Measurements from ENCODE around the gene PPP6C. TPM values are rescaled to one million over a fixed set of nuclear protein-coding genes. Genes with fewer than 3 reads are reported as not detected.

PPP6C gene
- total RNA-seq, 1 experiment from 2014 or later: 53.3 TPM

DNA sequence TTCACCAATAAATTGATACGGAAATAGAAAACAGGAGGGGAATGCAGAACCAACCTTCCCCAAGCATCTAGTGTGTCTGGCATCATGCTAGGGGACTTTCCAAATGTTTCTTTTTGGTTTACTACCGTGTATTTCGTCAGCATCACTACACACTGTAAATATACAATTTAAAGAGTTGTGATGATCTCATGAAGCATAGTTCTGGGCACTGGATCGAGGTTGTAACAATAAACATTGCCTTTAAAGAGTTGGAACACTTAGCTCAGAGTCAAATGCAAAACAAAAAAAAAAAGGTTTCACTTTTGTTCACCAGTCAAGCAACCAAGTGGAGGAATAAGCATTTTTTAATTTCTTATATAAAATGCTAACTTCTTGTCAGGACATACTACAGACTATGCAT lies 43.4 kb downstream of the PPP6C start:
- Histone ChIP-seq H2AK5ac (ENCODE audit: insufficient read length, low read length) (no peak overlapping the region), H3K23ac (ENCODE audit: insufficient read length, low read depth, low read length) (no peak overlapping the region), H2BK15ac (ENCODE audit: low read depth, low read length) (no peak overlapping the region), H2BK5ac (ENCODE audit: insufficient read length, low read length) (no peak overlapping the region), H3K79me2 (ENCODE audit: insufficient read depth, low read length) (no peaks in the 10 kb centered on the region), H3K56ac (ENCODE audit: insufficient read length, low read depth, low read length) (no peak overlapping the region), H2BK120ac (ENCODE audit: low read depth, low read length, poor library complexity, severe bottlenecking) (no peak overlapping the region), H2AFZ (ENCODE audit: low read length) (no peak overlapping the region), H3K4ac (ENCODE audit: low read depth, low read length) (no peak overlapping the region), H4K91ac (ENCODE audit: insufficient read length, low read depth, low read length) (no peak overlapping the region), H3K4me2 (ENCODE audit: insufficient read depth, insufficient read length, low read length) (no peak overlapping the region), H3K23me2 (ENCODE audit: insufficient read length, low read depth, low read length, poor library complexity, severe bottlenecking) (peaks cover 4% of the 10 kb centered on the region), H3K27me3 (ENCODE audit: insufficient read depth, low read length) (no peaks in the 10 kb centered on the region), H3T11ph (ENCODE audit: low read length) (no peak overlapping the region), H2BK20ac (ENCODE audit: low read depth, low read length, poor library complexity, severe bottlenecking) (no peak overlapping the region), H4K8ac (replicated peaks; ENCODE audit: insufficient read length, low read depth, low read length) (no peak overlapping the region), H3K9me3 (ENCODE audit: control insufficient read depth, low read depth, low read length) (no peaks in the 10 kb centered on the region), H3K9ac (ENCODE audit: extremely low read depth, insufficient read length, low read length) (no peak overlapping the region), H3K4me1 (ENCODE audit: insufficient read depth, low read length) (no peaks in the 10 kb centered on the region), H3K79me1 (ENCODE audit: insufficient read depth, low read depth, low read length, poor library complexity, severe bottlenecking) (no peaks in the 10 kb centered on the region), H2BK12ac (ENCODE audit: insufficient read length, low read depth, low read length) (no peak overlapping the region), H4K20me1 (ENCODE audit: control insufficient read depth, insufficient read depth, insufficient read length) (no peaks in the 10 kb centered on the region), H3K14ac (ENCODE audit: insufficient read depth, low read length) (no peak overlapping the region), H4K5ac (ENCODE audit: insufficient read length, low read depth, low read length) (no peak overlapping the region), H3K27ac (ENCODE audit: insufficient read length, low read depth, low read length) (no peak overlapping the region), H3K18ac (ENCODE audit: insufficient read length, low read depth, low read length) (no peak overlapping the region)
- Mint-ChIP-seq H3K4me3 (no peak overlapping the region), H3K27me3 (ENCODE audit: low read depth) (no peaks in the 10 kb centered on the region), H3K4me1 (peaks cover 13 to 23% of the 10 kb centered on the region in 2 experiments), H3K36me3 (ENCODE audit: insufficient read depth in 1 of 3, low read depth in 3 of 3) (peaks cover 7 to 31% (median 13%) of the 10 kb centered on the region in 3 experiments), H3K27ac (peak overlapping the region in 1 of 3 experiments; percentile 67; a peak in 1 of 7 replicates), H3K9me3 (no peaks in the 10 kb centered on the region)
- no CpG with 5 or more reads among the region's 4 CpGs for WGBS (ENCODE audit: extremely low coverage, insufficient read length, low lambda C conversion rate)
- no peak for DNase-seq
- TF ChIP-seq, protein P1, sequence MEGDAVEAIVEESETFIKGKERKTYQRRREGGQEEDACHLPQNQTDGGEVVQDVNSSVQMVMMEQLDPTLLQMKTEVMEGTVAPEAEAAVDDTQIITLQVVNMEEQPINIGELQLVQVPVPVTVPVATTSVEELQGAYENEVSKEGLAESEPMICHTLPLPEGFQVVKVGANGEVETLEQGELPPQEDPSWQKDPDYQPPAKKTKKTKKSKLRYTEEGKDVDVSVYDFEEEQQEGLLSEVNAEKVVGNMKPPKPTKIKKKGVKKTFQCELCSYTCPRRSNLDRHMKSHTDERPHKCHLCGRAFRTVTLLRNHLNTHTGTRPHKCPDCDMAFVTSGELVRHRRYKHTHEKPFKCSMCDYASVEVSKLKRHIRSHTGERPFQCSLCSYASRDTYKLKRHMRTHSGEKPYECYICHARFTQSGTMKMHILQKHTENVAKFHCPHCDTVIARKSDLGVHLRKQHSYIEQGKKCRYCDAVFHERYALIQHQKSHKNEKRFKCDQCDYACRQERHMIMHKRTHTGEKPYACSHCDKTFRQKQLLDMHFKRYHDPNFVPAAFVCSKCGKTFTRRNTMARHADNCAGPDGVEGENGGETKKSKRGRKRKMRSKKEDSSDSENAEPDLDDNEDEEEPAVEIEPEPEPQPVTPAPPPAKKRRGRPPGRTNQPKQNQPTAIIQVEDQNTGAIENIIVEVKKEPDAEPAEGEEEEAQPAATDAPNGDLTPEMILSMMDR (conservative IDR thresholded peaks at IDR 0.05): no peak

All from H9 (cell line).